ENCODE results near the gene PEG3. TPM values are rescaled to one million over a fixed set of nuclear protein-coding genes. Genes with fewer than 3 reads are reported as not detected.

Gene PEG3
- total and polyA plus RNA-seq, 2 of the 4 experiments (the other 2 are of a cell fraction), result not detected

GRCh38 chr19:56842412-56842811 is 1.9 kb upstream of the PEG3 start:
- no peak overlapping the region for H4K8ac ChIP-seq (ENCODE audit: low read depth in 2 of 2, low read length in 2 of 2)
- H2BK15ac ChIP-seq (ENCODE audit: low read depth, low read length), result no peak overlapping the region
- no TSS peak for BruUV-seq (replicated peaks)
- H3K9me1 ChIP-seq (ENCODE audit: insufficient read depth, low read length), result no peaks in the 10 kb centered on the region
- no peaks in the 10 kb centered on the region for H3K27me3 ChIP-seq (ENCODE audit: control insufficient read depth, insufficient read depth, low read length)
- H3K9ac ChIP-seq (ENCODE audit: low read depth, low read length), result no peak overlapping the region
- H3K9me3 ChIP-seq (ENCODE audit: control insufficient read depth, insufficient read depth, low read length), result peaks cover 33% of the 10 kb centered on the region
- no peak overlapping the region for H3K56ac ChIP-seq (ENCODE audit: extremely low read depth, insufficient read depth, low read length)
- CTCF ChIA-PET, result no interaction called here
- H3K14ac ChIP-seq (replicated peaks; ENCODE audit: low read depth, low read length), result no peak overlapping the region
- H2AK9ac ChIP-seq (replicated peaks; ENCODE audit: low read depth, low read length, poor library complexity), result no peak overlapping the region
- no peak overlapping the region for H3K18ac ChIP-seq (ENCODE audit: low read depth, low read length)
- ATAC-seq (ENCODE audit: low read depth) (no peak), DNase-seq (no peak)
- no peak overlapping the region for H3K23ac ChIP-seq (ENCODE audit: low read depth, low read length)
- dilution Hi-C loops (cut with HindIII; ENCODE audit: low sequenced_read_pairs, unreplicated experiment), result no loop called here
- H3K4ac ChIP-seq (ENCODE audit: low read depth, low read length), result no peak overlapping the region
- H3K27ac ChIP-seq (ENCODE audit: insufficient read depth, low read length), result no peak overlapping the region
- no peak overlapping the region for H4K5ac ChIP-seq (ENCODE audit: low read depth, low read length)
- no peak overlapping the region for H2BK5ac ChIP-seq (ENCODE audit: low read depth, low read length, poor library complexity, severe bottlenecking)
- no peaks in the 10 kb centered on the region for H3K79me1 ChIP-seq (ENCODE audit: low read depth in 1 of 2, low read length in 2 of 2)
- no peak overlapping the region for H2AFZ ChIP-seq (replicated peaks; ENCODE audit: low read length, poor library complexity)
- no peak overlapping the region for H3K4me2 ChIP-seq (ENCODE audit: low read depth, low read length)
- TF ChIP-seq CEBPB (IDR thresholded peaks at IDR 0.05; ENCODE audit: low read depth, low read length) (no peak), MAZ (IDR thresholded peaks at IDR 0.05; ENCODE audit: borderline replicate concordance, low read depth, low read length) (no peak), CHD1 (IDR thresholded peaks at IDR 0.05; ENCODE audit: low read depth, low read length) (no peak), BHLHE40 (IDR thresholded peaks at IDR 0.05; ENCODE audit: low read depth, low read length) (no peak), NFE2L2 (IDR thresholded peaks at IDR 0.05; ENCODE audit: low read depth, low read length) (no peak), RCOR1 (IDR thresholded peaks at IDR 0.05; ENCODE audit: insufficient replicate concordance, low read length) (no peak), MXI1 (IDR thresholded peaks at IDR 0.05; ENCODE audit: borderline replicate concordance, low read depth, low read length) (no peak), MAFK (IDR thresholded peaks at IDR 0.05; ENCODE audit: low read depth, low read length) (no peak), RFX5 (IDR thresholded peaks at IDR 0.05; ENCODE audit: low read depth, low read length) (no peak), FOS (IDR thresholded peaks at IDR 0.05; ENCODE audit: low read depth, low read length) (no peak), SMC3 (IDR thresholded peaks at IDR 0.05; ENCODE audit: low read depth, low read length) (no peak), ELK1 (IDR thresholded peaks at IDR 0.05; ENCODE audit: borderline replicate concordance, low read depth, low read length) (no peak), RAD21 (IDR thresholded peaks at IDR 0.05; ENCODE audit: low read length) (no peak)
- TF ChIP-seq, protein P1, sequence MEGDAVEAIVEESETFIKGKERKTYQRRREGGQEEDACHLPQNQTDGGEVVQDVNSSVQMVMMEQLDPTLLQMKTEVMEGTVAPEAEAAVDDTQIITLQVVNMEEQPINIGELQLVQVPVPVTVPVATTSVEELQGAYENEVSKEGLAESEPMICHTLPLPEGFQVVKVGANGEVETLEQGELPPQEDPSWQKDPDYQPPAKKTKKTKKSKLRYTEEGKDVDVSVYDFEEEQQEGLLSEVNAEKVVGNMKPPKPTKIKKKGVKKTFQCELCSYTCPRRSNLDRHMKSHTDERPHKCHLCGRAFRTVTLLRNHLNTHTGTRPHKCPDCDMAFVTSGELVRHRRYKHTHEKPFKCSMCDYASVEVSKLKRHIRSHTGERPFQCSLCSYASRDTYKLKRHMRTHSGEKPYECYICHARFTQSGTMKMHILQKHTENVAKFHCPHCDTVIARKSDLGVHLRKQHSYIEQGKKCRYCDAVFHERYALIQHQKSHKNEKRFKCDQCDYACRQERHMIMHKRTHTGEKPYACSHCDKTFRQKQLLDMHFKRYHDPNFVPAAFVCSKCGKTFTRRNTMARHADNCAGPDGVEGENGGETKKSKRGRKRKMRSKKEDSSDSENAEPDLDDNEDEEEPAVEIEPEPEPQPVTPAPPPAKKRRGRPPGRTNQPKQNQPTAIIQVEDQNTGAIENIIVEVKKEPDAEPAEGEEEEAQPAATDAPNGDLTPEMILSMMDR (conservative IDR thresholded peaks at IDR 0.05; ENCODE audit: low read depth, low read length), result no peak
- TF ChIP-seq, protein P2, sequence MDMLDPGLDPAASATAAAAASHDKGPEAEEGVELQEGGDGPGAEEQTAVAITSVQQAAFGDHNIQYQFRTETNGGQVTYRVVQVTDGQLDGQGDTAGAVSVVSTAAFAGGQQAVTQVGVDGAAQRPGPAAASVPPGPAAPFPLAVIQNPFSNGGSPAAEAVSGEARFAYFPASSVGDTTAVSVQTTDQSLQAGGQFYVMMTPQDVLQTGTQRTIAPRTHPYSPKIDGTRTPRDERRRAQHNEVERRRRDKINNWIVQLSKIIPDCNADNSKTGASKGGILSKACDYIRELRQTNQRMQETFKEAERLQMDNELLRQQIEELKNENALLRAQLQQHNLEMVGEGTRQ (IDR thresholded peaks at IDR 0.05; ENCODE audit: low read depth, low read length), result no peak
- no peaks in the 10 kb centered on the region for H3K4me1 ChIP-seq (ENCODE audit: control insufficient read depth, insufficient read depth, low read length)
- no peak overlapping the region for H2BK20ac ChIP-seq (ENCODE audit: low read depth, low read length)
- H2AK5ac ChIP-seq (ENCODE audit: low read depth, low read length), result no peak overlapping the region
- 50% methylated on average over 1 of the region's 1 CpG; no CpG with 5 or more reads in 1 of the 2 experiments for WGBS, 2 experiments (ENCODE audit: extremely low coverage in 2 of 2, insufficient read length in 1 of 2)
- H4K20me1 ChIP-seq (ENCODE audit: insufficient read depth, low read length), result no peaks in the 10 kb centered on the region
- intact Hi-C loops (cut with micrococcal nuclease), result no loop called here
- H3K36me3 ChIP-seq (ENCODE audit: control insufficient read depth, insufficient read depth, low read length), result no peaks in the 10 kb centered on the region
- no peak overlapping the region for H4K91ac ChIP-seq (ENCODE audit: insufficient read depth, low read depth, low read length)
- no peak overlapping the region for H3K4me3 ChIP-seq (ENCODE audit: insufficient read depth, low read depth, low read length)
- H2BK120ac ChIP-seq (ENCODE audit: low read depth, low read length), result no peak overlapping the region
- in situ Hi-C loops (cut with MboI; ENCODE audit: low sequenced_read_pairs), result no loop called here
- POLR2A ChIA-PET (ENCODE audit: unreplicated experiment), result no interaction called here

All from IMR-90 (cell line).